ENCODE results near the gene DCAF17.

The DCAF17 gene

DNA sequence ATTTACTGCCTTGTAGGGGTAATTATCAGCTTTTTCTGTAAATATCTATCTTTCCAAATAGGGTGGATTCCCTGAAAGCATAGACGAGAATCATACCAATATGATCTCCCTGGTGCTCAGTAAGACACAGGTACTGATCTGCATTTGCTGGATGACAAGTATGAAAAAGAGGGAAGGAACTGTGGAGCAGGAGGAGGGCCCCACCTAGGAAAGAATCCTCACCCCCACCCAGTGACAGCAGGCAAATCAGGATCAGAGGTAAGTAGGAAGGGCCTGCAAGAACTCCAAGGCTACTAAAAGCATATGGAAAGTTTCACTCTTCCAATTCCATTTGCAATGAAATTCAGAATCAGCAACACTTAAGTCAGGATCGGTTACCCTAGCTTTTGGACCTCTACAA, 42.5 kb upstream of the DCAF17 start:
- H3K4me3 ChIP-seq (ENCODE audit: low read depth, low read length): no peak overlapping the region
- DNase-seq (ENCODE audit: low read depth): no peak
- TF ChIP-seq, protein P1, sequence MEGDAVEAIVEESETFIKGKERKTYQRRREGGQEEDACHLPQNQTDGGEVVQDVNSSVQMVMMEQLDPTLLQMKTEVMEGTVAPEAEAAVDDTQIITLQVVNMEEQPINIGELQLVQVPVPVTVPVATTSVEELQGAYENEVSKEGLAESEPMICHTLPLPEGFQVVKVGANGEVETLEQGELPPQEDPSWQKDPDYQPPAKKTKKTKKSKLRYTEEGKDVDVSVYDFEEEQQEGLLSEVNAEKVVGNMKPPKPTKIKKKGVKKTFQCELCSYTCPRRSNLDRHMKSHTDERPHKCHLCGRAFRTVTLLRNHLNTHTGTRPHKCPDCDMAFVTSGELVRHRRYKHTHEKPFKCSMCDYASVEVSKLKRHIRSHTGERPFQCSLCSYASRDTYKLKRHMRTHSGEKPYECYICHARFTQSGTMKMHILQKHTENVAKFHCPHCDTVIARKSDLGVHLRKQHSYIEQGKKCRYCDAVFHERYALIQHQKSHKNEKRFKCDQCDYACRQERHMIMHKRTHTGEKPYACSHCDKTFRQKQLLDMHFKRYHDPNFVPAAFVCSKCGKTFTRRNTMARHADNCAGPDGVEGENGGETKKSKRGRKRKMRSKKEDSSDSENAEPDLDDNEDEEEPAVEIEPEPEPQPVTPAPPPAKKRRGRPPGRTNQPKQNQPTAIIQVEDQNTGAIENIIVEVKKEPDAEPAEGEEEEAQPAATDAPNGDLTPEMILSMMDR (IDR thresholded peaks at IDR 0.05; ENCODE audit: control insufficient read depth, extremely low read depth, insufficient read depth): no peak

- TF ChIP-seq, protein P1 (IDR thresholded peaks at IDR 0.05; ENCODE audit: control insufficient read depth, extremely low read depth, insufficient read depth): no peak
- H3K4me3 ChIP-seq (ENCODE audit: low read depth, low read length): no peak overlapping the region
- no peak for DNase-seq (ENCODE audit: low read depth)
Observed at GRCh38 chr2:171393487-171393886, 40.5 kb upstream of the DCAF17 start.

- DNase-seq (ENCODE audit: low read depth): no peak
- no peak overlapping the region for H3K4me3 ChIP-seq (ENCODE audit: low read depth, low read length)
- TF ChIP-seq, protein P1 (IDR thresholded peaks at IDR 0.05; ENCODE audit: control insufficient read depth, extremely low read depth, insufficient read depth): no peak
Observed at GRCh38 chr2:171394164-171394740, 39.8 kb upstream of the DCAF17 start.

DNA sequence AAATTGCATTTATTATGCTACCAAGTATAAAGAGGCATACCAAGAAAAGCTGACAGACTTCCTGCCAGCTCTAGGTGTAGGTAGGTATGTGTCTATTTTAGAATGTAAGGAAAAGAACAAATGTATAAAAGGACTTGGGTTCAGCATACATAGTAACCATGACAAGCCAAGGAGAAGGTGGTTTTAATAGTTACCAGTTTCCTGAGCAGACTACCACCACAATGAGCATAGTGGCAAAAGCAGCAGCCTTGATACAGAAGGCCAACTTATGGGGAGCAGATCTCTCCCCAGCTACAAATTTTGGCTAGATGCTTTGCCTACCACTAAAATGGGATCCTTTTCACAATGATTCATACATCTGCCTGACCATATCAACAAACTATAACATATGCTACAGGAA, 34.7 kb upstream of the DCAF17 start:
- H3K4me3 ChIP-seq (ENCODE audit: low read depth, low read length): no peak overlapping the region
- no peak for DNase-seq (ENCODE audit: low read depth)
- TF ChIP-seq, protein P1 (IDR thresholded peaks at IDR 0.05; ENCODE audit: control insufficient read depth, extremely low read depth, insufficient read depth): no peak

- no peak overlapping the region for H3K4me3 ChIP-seq (ENCODE audit: low read depth, low read length)
- TF ChIP-seq, protein P1 (IDR thresholded peaks at IDR 0.05; ENCODE audit: control insufficient read depth, extremely low read depth, insufficient read depth): no peak
- DNase-seq (ENCODE audit: low read depth): no peak
Observed at GRCh38 chr2:171400395-171400794, 33.6 kb upstream of the DCAF17 start.

- H3K4me3 ChIP-seq (ENCODE audit: low read depth, low read length): no peak overlapping the region
- TF ChIP-seq, protein P1 (IDR thresholded peaks at IDR 0.05; ENCODE audit: control insufficient read depth, extremely low read depth, insufficient read depth): no peak
- no peak for DNase-seq (ENCODE audit: low read depth)
Observed at GRCh38 chr2:171401947-171402346, 32.1 kb upstream of the DCAF17 start.

- H3K4me3 ChIP-seq (ENCODE audit: low read depth, low read length): no peak overlapping the region
- no peak for DNase-seq (ENCODE audit: low read depth)
- TF ChIP-seq, protein P1 (IDR thresholded peaks at IDR 0.05; ENCODE audit: control insufficient read depth, extremely low read depth, insufficient read depth): no peak
Observed at GRCh38 chr2:171402906-171403580, 31.0 kb upstream of the DCAF17 start.

Measured in LNCaP clone FGC (cell line).